Gastrocnemius medialis (tissue), 4 donors: ENCODE results near the gene CREB1.

Experiments used
- CTCF ChIP-seq, 5 experiments: fragments of 450-650 bp in 3 of 5; fragments of 200-600 bp in 2 of 5; sonication (generic) in 2 of 5; IDR thresholded peaks in 4 of 5; conservative IDR thresholded peaks in 1 of 5; 1 replicate in 4 of 5; 2 replicates in 1 of 5; pipeline ENCODE4 v1.5.1; 2016 to 2019; ENCODE audit warnings: antibody characterized with exemption in 5 of 5, mild to moderate bottlenecking in 3 of 5, moderate library complexity in 3 of 5
- POLR2A ChIP-seq, 2 donors: fragments of 450-650 bp; IDR thresholded peaks; one replicate each; pipeline ENCODE4 v1.6.1; 2017; ENCODE audit warnings: antibody characterized with exemption in 2 of 2, mild to moderate bottlenecking in 2 of 2, moderate library complexity in 2 of 2

GRCh38 chr2:207541933-207542332, 12.2 kb downstream of the CREB1 start:
- TF ChIP-seq CTCF (IDR thresholded peaks at IDR 0.05 in 4 of 5, conservative IDR thresholded peaks at IDR 0.05 in 1 of 5): no peak
- TF ChIP-seq POLR2A (IDR thresholded peaks at IDR 0.05): no peak
